Mucosa of descending colon (tissue), 3 donors: ENCODE results near the gene NFAM1. TPM values are rescaled to one million over a fixed set of nuclear protein-coding genes. Genes with fewer than 3 reads are reported as not detected.

ENCODE experiments used
- ATAC-seq: fragments of 200-7000 bp; cut with Tn5 transposase; one replicate; pipeline ENCODE4 v1.9.1; 2020; ENCODE audit warnings: mild to moderate bottlenecking, moderate library complexity
- DNase-seq, 3 donors: peaks; one replicate each; pipeline ENCODE4 v3.0.0-alpha.2; 2020
- H3K36me3 ChIP-seq: fragments of 200-600 bp; one replicate; pipeline ENCODE4 v1.8.0; 2021; ENCODE audit warnings: low read depth, mild to moderate bottlenecking
- H3K4me1 ChIP-seq: fragments of 200-600 bp; one replicate; pipeline ENCODE4 v1.8.0; 2021; ENCODE audit warnings: low read depth, mild to moderate bottlenecking
- H3K4me3 ChIP-seq: fragments of 200-600 bp; one replicate; pipeline ENCODE4 v1.8.0; 2021; ENCODE audit warnings: mild to moderate bottlenecking
- H3K9me3 ChIP-seq: fragments of 200-600 bp; one replicate; pipeline ENCODE4 v1.8.0; 2021; ENCODE audit warnings: mild to moderate bottlenecking
- intact Hi-C, 2 donors: fragments of 100-400 bp; cut with DNase I in 1 of 2; cut with micrococcal nuclease in 1 of 2; formaldehyde crosslinking; loops; one replicate each; pipeline versions ENCODE4 v1.11.0 to v1.11.1; 2022; cut with DNase I, micrococcal nuclease
- total RNA-seq, 3 donors: library from RNA; stranded (reverse); fragmentation: NEBNext Ultra II Directional in 2 of 3; extraction: Animal tissue kit (Norgen Biotek cat#: 25700) in 2 of 3; gene quantifications; one replicate each; pipeline versions ENCODE4 v1.2.1 to v1.2.4, GENCODE V29; 2021 to 2023
- TF ChIP-seq, protein P1 (sequence below): fragments of 200-600 bp; IDR thresholded peaks from one replicate; pipeline ENCODE4 v1.8.0; 2022; ENCODE audit warnings: antibody characterized with exemption, mild to moderate bottlenecking
- donor health status: DM: no; HTN: no; CAD: no; lungs with moderate emphysema.
- donor health status: DM: no; HTN: no; CAD: no.
- donor health status: DM: no; HTN: yes; CAD: no.

Gene NFAM1
- total RNA-seq, 3 donors from 2014 or later: 0.46 to 3.1 (median 2.9) TPM

DNA sequence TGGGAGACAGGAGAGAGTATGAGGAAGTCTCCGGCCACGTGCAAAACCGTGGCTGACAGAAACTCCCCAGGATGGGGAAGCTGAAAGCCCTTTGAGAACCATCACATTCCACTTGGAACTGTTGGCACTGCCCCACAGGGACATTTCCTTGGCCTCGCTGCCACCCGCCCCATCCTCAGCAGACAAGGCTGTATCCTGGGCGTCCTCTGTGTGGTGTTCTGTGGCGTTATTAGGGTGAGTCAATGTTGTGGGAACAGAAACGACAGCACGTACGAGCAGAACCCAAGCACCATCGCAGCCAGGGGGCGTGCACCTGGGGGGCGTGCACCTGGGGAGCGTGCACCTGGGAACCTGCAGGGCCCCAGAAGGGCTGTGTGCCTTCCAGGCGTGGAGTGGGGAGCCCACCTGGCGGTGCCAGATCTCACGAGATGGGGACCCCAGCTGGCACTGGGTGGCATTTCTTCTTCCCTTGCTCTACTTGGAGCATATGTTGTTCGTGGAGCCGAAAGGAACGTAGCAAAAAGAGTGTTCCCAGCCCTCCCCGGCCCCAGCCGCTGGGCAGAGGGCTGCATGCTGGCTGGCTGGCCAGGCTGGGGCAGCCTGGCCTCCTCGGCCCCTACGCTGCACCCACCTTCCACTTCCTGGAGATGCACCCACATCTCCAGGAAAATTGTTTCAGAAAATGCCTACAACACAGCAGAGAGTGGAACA is 35.4 kb downstream of the NFAM1 start:
- intact Hi-C loops: no loop called here
- Histone ChIP-seq H3K9me3 (no peaks in the 10 kb centered on the region), H3K36me3 (no peaks in the 10 kb centered on the region), H3K4me1 (peaks cover 3% of the 10 kb centered on the region), H3K4me3 (no peak overlapping the region)
- DNase-seq (peak in 1 of 3 donors; percentile 24), ATAC-seq (peak; percentile 59)
- TF ChIP-seq, protein P1, sequence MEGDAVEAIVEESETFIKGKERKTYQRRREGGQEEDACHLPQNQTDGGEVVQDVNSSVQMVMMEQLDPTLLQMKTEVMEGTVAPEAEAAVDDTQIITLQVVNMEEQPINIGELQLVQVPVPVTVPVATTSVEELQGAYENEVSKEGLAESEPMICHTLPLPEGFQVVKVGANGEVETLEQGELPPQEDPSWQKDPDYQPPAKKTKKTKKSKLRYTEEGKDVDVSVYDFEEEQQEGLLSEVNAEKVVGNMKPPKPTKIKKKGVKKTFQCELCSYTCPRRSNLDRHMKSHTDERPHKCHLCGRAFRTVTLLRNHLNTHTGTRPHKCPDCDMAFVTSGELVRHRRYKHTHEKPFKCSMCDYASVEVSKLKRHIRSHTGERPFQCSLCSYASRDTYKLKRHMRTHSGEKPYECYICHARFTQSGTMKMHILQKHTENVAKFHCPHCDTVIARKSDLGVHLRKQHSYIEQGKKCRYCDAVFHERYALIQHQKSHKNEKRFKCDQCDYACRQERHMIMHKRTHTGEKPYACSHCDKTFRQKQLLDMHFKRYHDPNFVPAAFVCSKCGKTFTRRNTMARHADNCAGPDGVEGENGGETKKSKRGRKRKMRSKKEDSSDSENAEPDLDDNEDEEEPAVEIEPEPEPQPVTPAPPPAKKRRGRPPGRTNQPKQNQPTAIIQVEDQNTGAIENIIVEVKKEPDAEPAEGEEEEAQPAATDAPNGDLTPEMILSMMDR: no peak

DNA sequence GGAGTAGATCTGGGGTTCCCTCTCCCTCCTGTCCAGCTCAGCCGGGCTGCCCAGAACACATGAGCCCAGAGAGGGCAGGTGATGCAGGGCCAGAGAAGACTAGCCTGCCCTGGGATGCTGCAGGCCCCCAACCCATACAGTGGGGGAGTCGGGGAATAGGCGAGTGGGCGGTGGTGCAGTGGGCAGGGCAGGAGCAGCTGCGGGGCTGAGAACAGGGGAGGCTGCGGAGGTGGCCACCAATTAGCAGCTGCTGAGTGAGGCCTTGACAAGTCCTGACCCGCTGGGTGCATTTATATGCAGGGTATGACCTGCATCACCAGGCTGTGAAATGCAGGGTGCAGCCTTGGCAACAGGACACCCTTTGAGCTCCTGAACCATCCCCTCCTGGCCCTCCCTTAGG is 43.1 kb downstream of the NFAM1 start:
- Histone ChIP-seq H3K4me3 (no peak overlapping the region), H3K9me3 (no peaks in the 10 kb centered on the region), H3K36me3 (no peaks in the 10 kb centered on the region), H3K4me1 (no peaks in the 10 kb centered on the region)
- no peak for DNase-seq
- TF ChIP-seq, protein P1: no peak
- intact Hi-C loops: no loop called here
- ATAC-seq: no peak

DNA sequence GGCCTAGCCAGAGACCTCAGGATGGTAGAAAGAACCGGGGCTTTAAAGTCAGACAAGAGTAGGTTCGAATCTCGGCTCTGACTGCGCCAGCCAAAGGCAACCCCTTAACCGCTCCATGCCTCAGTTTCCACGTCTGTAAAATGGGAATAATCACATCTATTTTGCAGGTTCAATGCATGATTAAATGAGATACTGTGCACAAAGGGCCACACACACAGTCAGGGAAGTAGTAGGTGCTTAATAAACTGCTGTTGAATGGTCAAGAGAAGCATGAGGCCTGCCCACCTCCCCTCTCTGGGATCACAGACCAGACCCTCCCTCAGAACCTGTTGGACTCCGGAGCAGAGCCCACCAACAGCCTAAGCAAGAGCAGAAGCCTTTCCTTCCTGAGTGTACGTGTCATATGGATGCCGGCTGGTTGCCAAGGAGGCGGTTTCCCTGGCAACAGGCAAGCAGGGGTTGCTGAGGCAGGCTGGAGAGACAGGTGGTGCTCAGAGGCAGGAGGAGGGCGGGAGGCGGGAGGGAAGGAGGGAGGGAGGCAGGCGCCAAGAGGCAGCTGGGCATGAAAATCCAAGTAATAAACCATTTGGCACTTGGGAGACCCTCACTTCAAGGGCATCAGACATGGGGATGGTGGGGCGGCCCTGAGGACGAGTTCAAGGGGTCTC is 43.9 kb downstream of the NFAM1 start:
- intact Hi-C loops: no loop called here
- H3K4me3 ChIP-seq: no peak overlapping the region
- TF ChIP-seq, protein P1: no peak
- ATAC-seq (peak; percentile 30), DNase-seq (no peak)
- no peaks in the 10 kb centered on the region for H3K36me3 ChIP-seq
- no peaks in the 10 kb centered on the region for H3K4me1 ChIP-seq
- H3K9me3 ChIP-seq: no peaks in the 10 kb centered on the region

DNA sequence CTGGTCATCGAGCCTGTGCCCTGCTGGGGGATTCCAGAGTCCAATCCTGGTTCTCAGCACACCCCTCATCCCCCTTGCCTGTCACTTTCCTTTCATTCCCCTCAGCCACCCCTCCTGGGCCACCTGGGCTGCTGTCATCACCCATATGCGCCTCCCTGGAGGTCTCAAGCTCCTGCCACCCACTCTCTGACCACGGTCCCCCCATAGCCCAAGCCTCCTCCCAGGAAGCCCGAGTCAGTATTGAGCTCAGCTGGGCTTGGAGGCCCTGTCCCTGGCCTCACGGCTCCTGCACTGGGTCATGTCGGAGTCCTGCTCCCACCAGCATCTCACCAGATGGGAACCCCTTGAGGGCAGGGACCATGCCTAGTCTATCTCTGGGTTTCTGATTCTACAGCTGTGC is 44.6 kb downstream of the NFAM1 start:
- TF ChIP-seq, protein P1: no peak
- DNase-seq: no peak
- no peaks in the 10 kb centered on the region for H3K4me1 ChIP-seq

DNA sequence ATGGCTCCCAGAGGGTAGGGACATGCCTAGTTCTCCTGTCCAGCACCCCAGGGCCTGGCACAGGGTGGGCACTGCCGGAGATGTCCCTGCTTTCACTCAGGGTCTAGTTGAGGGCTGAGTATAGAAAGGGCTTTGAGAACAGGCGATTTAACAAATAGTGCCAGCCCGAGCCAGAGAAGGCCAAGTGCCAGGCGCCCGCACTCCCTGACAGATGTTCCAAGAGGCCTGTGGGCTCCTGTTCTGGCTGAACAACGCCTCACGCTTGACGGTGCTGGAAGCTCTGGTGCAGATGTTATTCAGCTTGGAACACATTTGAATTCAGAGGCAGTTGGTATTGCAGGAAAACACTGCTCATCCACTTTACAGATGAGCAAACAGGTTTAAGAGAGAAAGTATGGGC is 46.5 kb downstream of the NFAM1 start:
- no peaks in the 10 kb centered on the region for H3K4me1 ChIP-seq
- ATAC-seq (no peak), DNase-seq (no peak)
- no peaks in the 10 kb centered on the region for H3K9me3 ChIP-seq
- H3K36me3 ChIP-seq: no peaks in the 10 kb centered on the region
- TF ChIP-seq, protein P1: no peak
- intact Hi-C loops: no loop called here
- H3K4me3 ChIP-seq: no peak overlapping the region

More for the DNA sequence above, 44.6 kb downstream of the NFAM1 start:
- Histone ChIP-seq H3K4me3 (no peak overlapping the region), H3K9me3 (no peaks in the 10 kb centered on the region), H3K36me3 (no peaks in the 10 kb centered on the region)
- ATAC-seq: no peak
- intact Hi-C loops: no loop called here
